ENCODE measurements around the gene BNIP3.

BNIP3 gene, protein sequence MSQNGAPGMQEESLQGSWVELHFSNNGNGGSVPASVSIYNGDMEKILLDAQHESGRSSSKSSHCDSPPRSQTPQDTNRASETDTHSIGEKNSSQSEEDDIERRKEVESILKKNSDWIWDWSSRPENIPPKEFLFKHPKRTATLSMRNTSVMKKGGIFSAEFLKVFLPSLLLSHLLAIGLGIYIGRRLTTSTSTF

DNA sequence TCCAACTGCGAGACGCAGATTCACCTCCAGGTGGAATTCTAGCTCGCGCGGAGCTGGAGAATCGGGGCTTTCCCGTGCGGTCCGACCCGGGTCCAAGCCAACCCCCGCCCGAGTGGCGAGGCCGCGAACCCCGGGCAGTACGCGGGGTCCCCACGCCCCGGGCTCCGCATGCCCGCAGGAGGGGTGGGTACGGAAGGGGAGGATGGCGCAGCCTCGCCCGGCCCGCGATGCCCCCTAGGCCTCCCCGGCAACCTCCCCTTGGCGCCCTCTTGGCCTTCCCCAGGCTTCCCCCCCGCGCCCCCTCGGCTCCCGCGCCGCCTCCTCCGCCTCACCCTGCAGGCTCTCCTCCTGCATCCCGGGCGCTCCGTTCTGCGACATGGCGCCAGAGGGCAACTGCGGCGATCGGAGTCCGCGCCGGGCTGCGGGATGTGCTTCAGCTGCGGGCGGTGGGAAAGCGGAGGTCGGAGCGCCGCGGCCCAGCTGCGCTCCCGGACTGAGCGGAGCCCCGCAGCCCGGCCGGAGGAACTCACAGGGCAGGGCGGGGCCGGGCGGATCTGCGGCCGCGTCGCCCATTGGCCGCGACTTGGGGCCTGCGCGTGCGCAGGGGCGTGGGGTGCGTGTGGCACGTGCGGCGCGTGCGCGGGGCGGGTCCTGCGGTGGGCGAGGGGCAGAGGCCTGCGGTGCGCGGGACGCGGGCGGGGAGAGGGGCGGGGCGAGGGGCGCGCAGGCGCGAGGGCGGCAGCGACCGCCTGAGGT is at the start of gene BNIP3:
TSS of gene BNIP3 (minus strand) at position 495 of the 756 bp plus-strand sequence. CDS start at position 378, 117 bp downstream.
- Histone ChIP-seq H4K20me1 (ENCODE audit: insufficient read depth) (no peaks in the 10 kb centered on the region), H3K9ac (no peak within 1 kb of the TSS), H3K27me3 (ENCODE audit: insufficient read depth, low read depth) (no peaks in the 10 kb centered on the region), H3K79me2 (ENCODE audit: insufficient read depth, low read depth) (no peaks in the 10 kb centered on the region), H3K4me2 (no peak within 1 kb of the TSS), H3K27ac (no peak within 1 kb of the TSS), H3K4me1 (ENCODE audit: low read depth, poor library complexity, severe bottlenecking) (no peaks in the 10 kb centered on the region), H2AFZ (ENCODE audit: low read depth) (no peak within 1 kb of the TSS), H3K4me3 (IDR thresholded peaks at IDR 0.05; ENCODE audit: insufficient read depth, low read depth, low read length) (no peak within 1 kb of the TSS), H3K36me3 (ENCODE audit: insufficient read depth) (no peaks in the 10 kb centered on the region)
- TF ChIP-seq, protein P1, sequence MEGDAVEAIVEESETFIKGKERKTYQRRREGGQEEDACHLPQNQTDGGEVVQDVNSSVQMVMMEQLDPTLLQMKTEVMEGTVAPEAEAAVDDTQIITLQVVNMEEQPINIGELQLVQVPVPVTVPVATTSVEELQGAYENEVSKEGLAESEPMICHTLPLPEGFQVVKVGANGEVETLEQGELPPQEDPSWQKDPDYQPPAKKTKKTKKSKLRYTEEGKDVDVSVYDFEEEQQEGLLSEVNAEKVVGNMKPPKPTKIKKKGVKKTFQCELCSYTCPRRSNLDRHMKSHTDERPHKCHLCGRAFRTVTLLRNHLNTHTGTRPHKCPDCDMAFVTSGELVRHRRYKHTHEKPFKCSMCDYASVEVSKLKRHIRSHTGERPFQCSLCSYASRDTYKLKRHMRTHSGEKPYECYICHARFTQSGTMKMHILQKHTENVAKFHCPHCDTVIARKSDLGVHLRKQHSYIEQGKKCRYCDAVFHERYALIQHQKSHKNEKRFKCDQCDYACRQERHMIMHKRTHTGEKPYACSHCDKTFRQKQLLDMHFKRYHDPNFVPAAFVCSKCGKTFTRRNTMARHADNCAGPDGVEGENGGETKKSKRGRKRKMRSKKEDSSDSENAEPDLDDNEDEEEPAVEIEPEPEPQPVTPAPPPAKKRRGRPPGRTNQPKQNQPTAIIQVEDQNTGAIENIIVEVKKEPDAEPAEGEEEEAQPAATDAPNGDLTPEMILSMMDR (conservative IDR thresholded peaks at IDR 0.05; ENCODE audit: low read depth, low read length) = no peak

DNA sequence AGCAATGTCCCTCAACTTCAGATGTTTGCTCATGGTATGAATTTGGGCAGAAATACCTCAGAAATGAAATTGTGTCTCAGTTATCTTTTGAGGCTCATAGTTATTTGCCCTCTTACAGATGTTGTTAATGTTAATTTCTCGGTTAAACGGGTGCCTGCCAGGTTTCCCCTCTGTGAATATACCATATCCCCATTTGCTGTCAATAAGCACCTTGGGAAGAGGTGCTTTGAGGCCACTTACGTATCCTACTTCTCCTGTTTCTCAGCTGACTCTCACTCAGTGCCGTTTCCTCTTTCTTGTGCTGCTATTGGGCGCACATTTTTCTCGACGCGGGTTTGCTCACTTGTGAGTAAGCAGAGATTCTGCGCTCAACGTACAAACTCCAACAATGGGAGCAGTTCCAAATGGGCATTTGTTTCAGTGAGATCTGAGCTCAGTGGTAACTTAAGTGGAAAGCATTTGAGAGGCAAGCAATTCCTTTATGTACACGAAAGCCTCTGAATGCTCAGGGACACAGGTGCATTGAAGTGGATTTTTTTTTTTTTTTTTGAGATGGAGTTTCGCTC is 49.3 kb upstream of the BNIP3 start:
- no peaks in the 10 kb centered on the region for H4K20me1 ChIP-seq (ENCODE audit: insufficient read depth)
- no peak overlapping the region for H3K27ac ChIP-seq
- H3K9ac ChIP-seq = no peak overlapping the region
- H3K27me3 ChIP-seq (ENCODE audit: insufficient read depth, low read depth) = peaks cover 11% of the 10 kb centered on the region; the same call in 1 of the 2 replicates
- H3K4me2 ChIP-seq = no peak overlapping the region
- TF ChIP-seq, protein P1 (conservative IDR thresholded peaks at IDR 0.05; ENCODE audit: low read depth, low read length) = no peak
- H3K36me3 ChIP-seq (ENCODE audit: insufficient read depth) = no peaks in the 10 kb centered on the region
- no peak overlapping the region for H2AFZ ChIP-seq (ENCODE audit: low read depth)
- no peak overlapping the region for H3K4me3 ChIP-seq (IDR thresholded peaks at IDR 0.05; ENCODE audit: insufficient read depth, low read depth, low read length)
- no peaks in the 10 kb centered on the region for H3K79me2 ChIP-seq (ENCODE audit: insufficient read depth, low read depth)
- H3K4me1 ChIP-seq (ENCODE audit: low read depth, poor library complexity, severe bottlenecking) = no peaks in the 10 kb centered on the region

DNA sequence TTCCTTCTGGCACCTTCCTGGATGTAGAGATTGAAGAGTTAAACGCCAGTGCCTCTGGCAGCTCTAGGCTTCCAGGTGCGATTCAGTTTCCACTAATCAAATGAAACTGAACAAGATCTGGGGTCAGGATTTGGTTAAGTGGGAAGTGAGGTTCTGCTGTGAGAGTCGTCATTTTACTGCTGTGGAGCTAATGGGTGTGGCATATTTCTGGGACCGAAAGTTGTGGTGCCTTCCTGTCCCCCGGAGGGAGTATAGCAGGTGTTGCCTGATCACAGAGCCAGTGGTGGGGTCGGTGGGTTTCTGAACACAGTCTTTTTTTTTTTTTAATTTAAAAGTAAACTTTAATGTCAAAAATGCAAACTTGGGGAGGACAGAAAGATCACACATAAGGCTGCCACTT is 47.0 kb upstream of the BNIP3 start:
- Histone ChIP-seq H3K36me3 (ENCODE audit: insufficient read depth) (no peaks in the 10 kb centered on the region), H3K4me1 (ENCODE audit: low read depth, poor library complexity, severe bottlenecking) (no peaks in the 10 kb centered on the region), H4K20me1 (ENCODE audit: insufficient read depth) (no peaks in the 10 kb centered on the region), H3K9ac (no peak overlapping the region), H3K27me3 (ENCODE audit: insufficient read depth, low read depth) (peaks cover 24% of the 10 kb centered on the region; the same call in 1 of the 2 replicates), H3K4me2 (no peak overlapping the region), H3K79me2 (ENCODE audit: insufficient read depth, low read depth) (no peaks in the 10 kb centered on the region), H2AFZ (ENCODE audit: low read depth) (no peak overlapping the region), H3K4me3 (IDR thresholded peaks at IDR 0.05; ENCODE audit: insufficient read depth, low read depth, low read length) (no peak overlapping the region), H3K27ac (no peak overlapping the region)
- TF ChIP-seq, protein P1 (conservative IDR thresholded peaks at IDR 0.05; ENCODE audit: low read depth, low read length) = no peak

DNA sequence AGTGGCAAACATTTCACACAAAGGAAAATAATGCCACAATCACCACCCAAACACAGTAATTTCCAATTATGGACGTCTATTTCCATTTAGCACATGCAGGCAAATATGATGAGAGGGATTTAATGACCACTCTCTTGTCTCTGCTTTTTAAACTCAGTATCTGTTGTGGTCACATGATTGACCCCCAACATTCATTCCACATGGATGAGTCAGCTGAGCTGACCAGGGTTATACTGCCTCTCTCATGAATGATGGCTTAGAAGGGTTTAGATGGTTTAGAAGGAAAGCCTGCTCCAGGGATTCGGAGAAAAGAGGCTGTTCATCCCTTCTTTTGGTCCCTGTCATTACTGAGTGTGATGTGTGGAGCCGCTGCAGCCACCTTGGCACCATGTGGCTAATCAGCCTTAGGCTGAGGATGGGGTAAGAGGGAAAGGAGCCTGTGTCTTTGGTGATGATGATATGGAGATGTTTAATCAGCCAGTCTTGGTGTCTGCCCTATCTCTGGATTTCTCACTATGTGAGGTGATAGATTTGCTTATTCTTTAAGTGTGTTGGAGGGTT is 45.8 kb upstream of the BNIP3 start:
- Histone ChIP-seq H3K27ac (no peak overlapping the region), H3K4me2 (no peak overlapping the region), H3K4me1 (ENCODE audit: low read depth, poor library complexity, severe bottlenecking) (no peaks in the 10 kb centered on the region), H3K4me3 (IDR thresholded peaks at IDR 0.05; ENCODE audit: insufficient read depth, low read depth, low read length) (no peak overlapping the region), H3K27me3 (ENCODE audit: insufficient read depth, low read depth) (peaks cover 24% of the 10 kb centered on the region; the same call in 1 of the 2 replicates), H3K36me3 (ENCODE audit: insufficient read depth) (no peaks in the 10 kb centered on the region), H3K9ac (no peak overlapping the region), H2AFZ (ENCODE audit: low read depth) (no peak overlapping the region), H4K20me1 (ENCODE audit: insufficient read depth) (no peaks in the 10 kb centered on the region), H3K79me2 (ENCODE audit: insufficient read depth, low read depth) (no peaks in the 10 kb centered on the region)
- TF ChIP-seq, protein P1 (conservative IDR thresholded peaks at IDR 0.05; ENCODE audit: low read depth, low read length) = no peak

Data from KMS-11 (cell line).